Measurements from ENCODE around the gene DIPK1A. TPM values are rescaled to one million over a fixed set of nuclear protein-coding genes. Genes with fewer than 3 reads are reported as not detected.
A peak's percentile ranks its signal among the peaks of the same experiment; 100 is the strongest.

The DIPK1A gene
- total RNA-seq, 2 donors from 2014 or later: 10.8 to 18.3 TPM

- no peak for DNase-seq (ENCODE audit: low spot score)
- Histone ChIP-seq H3K4me3 (no peak overlapping the region), H3K27ac (no peak overlapping the region), H3K36me3 (no peaks in the 10 kb centered on the region), H3K9me3 (no peaks in the 10 kb centered on the region), H3K27me3 (replicated peaks; ENCODE audit: insufficient read depth) (no peaks in the 10 kb centered on the region), H3K4me1 (ENCODE audit: control insufficient read depth in 1 of 2, low read depth in 2 of 2) (no peaks in the 10 kb centered on the region)
- no peak for TF ChIP-seq CTCF (IDR thresholded peaks at IDR 0.05)
- ATAC-seq (ENCODE audit: insufficient number of reproducible peaks, low FRiP score, low read depth): no peak
These were observed 138.4 kb downstream of the DIPK1A start for GRCh38 chr1:92822879-92823278.

- Histone ChIP-seq H3K4me3 (no peak overlapping the region), H3K4me1 (ENCODE audit: control insufficient read depth in 1 of 2, low read depth in 2 of 2) (no peaks in the 10 kb centered on the region), H3K27ac (no peak overlapping the region), H3K36me3 (no peaks in the 10 kb centered on the region), H3K27me3 (replicated peaks; ENCODE audit: insufficient read depth) (no peaks in the 10 kb centered on the region), H3K9me3 (no peaks in the 10 kb centered on the region)
- ATAC-seq (ENCODE audit: insufficient number of reproducible peaks, low FRiP score, low read depth): no peak
- no peak for TF ChIP-seq CTCF (IDR thresholded peaks at IDR 0.05)
- no peak for DNase-seq (ENCODE audit: low spot score)
These were observed 140.7 kb downstream of the DIPK1A start for GRCh38 chr1:92820551-92820950.

GRCh38 chr1:92820024-92820423, 141.2 kb downstream of the DIPK1A start:
- no peak for TF ChIP-seq CTCF (IDR thresholded peaks at IDR 0.05)
- Histone ChIP-seq H3K4me1 (ENCODE audit: control insufficient read depth in 1 of 2, low read depth in 2 of 2) (no peaks in the 10 kb centered on the region), H3K27ac (no peak overlapping the region), H3K4me3 (no peak overlapping the region), H3K9me3 (no peaks in the 10 kb centered on the region), H3K27me3 (replicated peaks; ENCODE audit: insufficient read depth) (no peaks in the 10 kb centered on the region), H3K36me3 (no peaks in the 10 kb centered on the region)
- DNase-seq (ENCODE audit: low spot score) (no peak), ATAC-seq (ENCODE audit: insufficient number of reproducible peaks, low FRiP score, low read depth) (no peak)

GRCh38 chr1:92817986-92818764, 143.1 kb downstream of the DIPK1A start:
- no peak for ATAC-seq (ENCODE audit: insufficient number of reproducible peaks, low FRiP score, low read depth)

More at GRCh38 chr1:92817986-92818764, 143.1 kb downstream of the DIPK1A start:
- Histone ChIP-seq H3K4me1 (ENCODE audit: control insufficient read depth in 1 of 2, low read depth in 2 of 2) (no peaks in the 10 kb centered on the region), H3K27ac (no peak overlapping the region), H3K36me3 (no peaks in the 10 kb centered on the region), H3K27me3 (replicated peaks; ENCODE audit: insufficient read depth) (no peaks in the 10 kb centered on the region), H3K9me3 (no peaks in the 10 kb centered on the region), H3K4me3 (no peak overlapping the region)
- TF ChIP-seq CTCF (IDR thresholded peaks at IDR 0.05): peak; percentile 58
- no peak for DNase-seq (ENCODE audit: low spot score)

Measured in thoracic aorta (tissue), 2 donors.